MM.1S (cell line): ENCODE data around the gene NDUFV2.
"Not testable (repeated sequence)": the region's sequence is repeated elsewhere in the genome, so short reads cannot be mapped to it uniquely, and the experiment has no call there.

Experiments used
- DNase-seq: peaks from one replicate; pipeline ENCODE4 v3.0.0-alpha.2; 2015
- H2AFZ ChIP-seq: fragments of 300-600 bp; sonication (generic); 2 replicates; pipeline ENCODE4 v1.6.0; 2016; ENCODE audit warnings: antibody characterized with exemption, low read length
- H3F3A ChIP-seq: fragments of 300-600 bp; sonication (generic); 2 replicates; pipeline ENCODE4 v1.6.1; 2016; ENCODE audit warnings: mild to moderate bottlenecking, antibody characterized with exemption, low read length, moderate library complexity, mixed read lengths; ENCODE audit not compliant: insufficient read depth
- H3K27ac ChIP-seq: fragments of 300-600 bp; sonication (generic); 2 replicates; pipeline ENCODE4 v1.5.1; 2016; ENCODE audit warnings: mild to moderate bottlenecking, low read length
- H3K27me3 ChIP-seq: fragments of 300-600 bp; sonication (generic); replicated peaks from 2 replicates; pipeline ENCODE4 v1.6.0; 2016; ENCODE audit warnings: low read length; ENCODE audit not compliant: insufficient read depth
- H3K36me3 ChIP-seq: fragments of 300-600 bp; sonication (generic); replicated peaks from 2 replicates; pipeline ENCODE4 v1.6.1; 2016; ENCODE audit warnings: mild to moderate bottlenecking, low read length, mixed read lengths; ENCODE audit not compliant: insufficient read depth
- H3K4me1 ChIP-seq: fragments of 300-600 bp; sonication (generic); 2 replicates; pipeline ENCODE4 v1.6.1; 2016; ENCODE audit warnings: low read length, mixed read lengths
- H3K4me2 ChIP-seq: fragments of 300-600 bp; sonication (generic); 2 replicates; pipeline ENCODE4 v1.6.0; 2016; ENCODE audit warnings: low read depth, low read length
- H3K4me3 ChIP-seq: fragments of 300-600 bp; sonication (generic); 2 replicates; pipeline ENCODE4 v1.5.1; 2016; ENCODE audit warnings: low read length, mixed read lengths
- H3K79me2 ChIP-seq: fragments of 300-600 bp; sonication (generic); 2 replicates; pipeline ENCODE4 v1.6.1; 2016; ENCODE audit warnings: mixed run types, low read length, mixed read lengths
- H3K9ac ChIP-seq: fragments of 300-600 bp; sonication (generic); 2 replicates; pipeline ENCODE4 v1.6.1; 2016; ENCODE audit warnings: low read length, mixed read lengths
- H3K9me2 ChIP-seq: fragments of 300-600 bp; sonication (generic); replicated peaks from 2 replicates; pipeline ENCODE4 v1.6.1; 2016; ENCODE audit warnings: mild to moderate bottlenecking, low read length, mixed read lengths; ENCODE audit not compliant: insufficient read depth
- H3K9me3 ChIP-seq: fragments of 300-600 bp; sonication (generic); replicated peaks from 2 replicates; pipeline ENCODE4 v1.6.1; 2016; ENCODE audit warnings: mild to moderate bottlenecking, low read length, mixed read lengths; ENCODE audit not compliant: insufficient read depth
- H4K20me1 ChIP-seq: fragments of 300-600 bp; sonication (generic); 2 replicates; pipeline ENCODE4 v1.6.1; 2016; ENCODE audit warnings: mild to moderate bottlenecking, low read length, moderate library complexity, mixed read lengths; ENCODE audit not compliant: insufficient read depth
- CTCF ChIP-seq: fragments of 300-600 bp; sonication (generic); IDR thresholded peaks from 2 replicates; pipeline ENCODE4 v1.5.1; 2016; ENCODE audit warnings: antibody characterized with exemption, low read length, mixed read lengths
- EZH2 ChIP-seq: fragments of 300-600 bp; sonication (generic); optimal IDR thresholded peaks from 2 replicates; pipeline ENCODE3; 2017; ENCODE audit warnings: low read depth, mild to moderate bottlenecking, antibody characterized with exemption, low read length, mixed read lengths
- EZH2phosphoT487 ChIP-seq: fragments of 300-600 bp; sonication (generic); IDR thresholded peaks from 2 replicates; pipeline ENCODE4 v1.6.1; 2018; ENCODE audit warnings: antibody characterized with exemption, low read length

The NDUFV2 gene

DNA sequence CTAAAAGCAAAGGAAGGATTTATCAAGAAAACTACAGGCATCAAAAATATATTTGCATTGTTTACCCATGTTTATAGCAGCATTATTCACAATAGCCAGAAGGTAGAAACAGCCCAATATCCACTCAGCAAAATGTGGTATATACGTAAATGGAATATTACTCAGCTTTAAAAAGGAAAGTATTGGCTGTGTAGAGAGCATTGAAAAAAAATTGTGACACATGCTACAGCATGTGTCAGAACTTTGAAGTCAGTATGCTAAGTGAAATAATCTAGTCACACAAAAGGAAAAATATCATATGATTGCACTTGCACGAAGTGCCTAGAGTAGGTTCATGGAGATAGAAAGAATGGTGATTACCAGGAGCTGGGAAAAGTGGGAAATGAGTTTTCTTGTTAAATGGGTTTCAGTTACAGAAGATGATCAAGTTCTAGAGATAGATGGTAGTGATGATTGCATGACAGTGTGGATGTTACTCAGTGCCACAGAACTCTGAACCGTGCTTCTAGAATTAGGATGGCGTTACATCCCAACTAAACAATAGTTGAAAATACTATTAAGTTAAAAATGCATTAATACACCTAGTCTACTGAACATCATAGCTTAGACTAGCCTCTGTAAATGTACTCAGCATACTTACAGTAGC, 54.2 kb downstream of the NDUFV2 start:
- TF ChIP-seq EZH2phosphoT487 (no peak), CTCF (no peak), EZH2 (no peak)
- Histone ChIP-seq H3K4me2 (peak overlapping the region; percentile 23; the same call in 1 of the 2 replicates), H3F3A (peaks cover 39% of the 10 kb centered on the region), H3K9me3 (no peaks in the 10 kb centered on the region), H3K79me2 (peaks cover 99% of the 10 kb centered on the region), H3K4me1 (peaks cover 58% of the 10 kb centered on the region), H3K27ac (peak overlapping the region; percentile 20; the same call in 1 of the 2 replicates), H3K36me3 (peaks cover 14% of the 10 kb centered on the region), H2AFZ (no peak overlapping the region), H3K27me3 (no peaks in the 10 kb centered on the region), H3K9me2 (no peaks in the 10 kb centered on the region), H3K4me3 (no peak overlapping the region), H4K20me1 (peaks cover 93% of the 10 kb centered on the region), H3K9ac (no peak overlapping the region)
- DNase-seq: no peak

- H2AFZ ChIP-seq: no peak overlapping the region
- peaks cover 14% of the 10 kb centered on the region for H3K36me3 ChIP-seq
- TF ChIP-seq CTCF: no peak
- no peak for TF ChIP-seq EZH2phosphoT487
- peaks cover 93% of the 10 kb centered on the region for H4K20me1 ChIP-seq
- peaks cover 49% of the 10 kb centered on the region for H3K4me1 ChIP-seq
- no peak for DNase-seq
- peaks cover 30% of the 10 kb centered on the region for H3F3A ChIP-seq
- no peaks in the 10 kb centered on the region for H3K9me2 ChIP-seq
- no peaks in the 10 kb centered on the region for H3K9me3 ChIP-seq
- no peak overlapping the region for H3K4me2 ChIP-seq
- H3K4me3 ChIP-seq: no peak overlapping the region
- peaks cover 99% of the 10 kb centered on the region for H3K79me2 ChIP-seq
- H3K27me3 ChIP-seq: no peaks in the 10 kb centered on the region
- H3K27ac ChIP-seq: no peak overlapping the region
- no peak overlapping the region for H3K9ac ChIP-seq
Measured at GRCh38 chr18:9157806-9158205, 55.3 kb downstream of the NDUFV2 start.

GRCh38 chr18:9160014-9160413, 57.5 kb downstream of the NDUFV2 start:
- H3K4me2 ChIP-seq: no peak overlapping the region
- H3K27me3 ChIP-seq: no peaks in the 10 kb centered on the region
- H2AFZ ChIP-seq: no peak overlapping the region
- no peak for DNase-seq
- no peaks in the 10 kb centered on the region for H3K9me2 ChIP-seq
- H3F3A ChIP-seq: peaks cover 20% of the 10 kb centered on the region
- no peaks in the 10 kb centered on the region for H3K9me3 ChIP-seq
- H3K4me1 ChIP-seq: peaks cover 31% of the 10 kb centered on the region
- peaks cover 99% of the 10 kb centered on the region for H3K79me2 ChIP-seq
- no peak overlapping the region for H3K4me3 ChIP-seq
- TF ChIP-seq EZH2phosphoT487 (no peak), EZH2 (no peak), CTCF (no peak)
- peaks cover 93% of the 10 kb centered on the region for H4K20me1 ChIP-seq
- H3K9ac ChIP-seq: no peak overlapping the region
- H3K36me3 ChIP-seq: peaks cover 16% of the 10 kb centered on the region
- no peak overlapping the region for H3K27ac ChIP-seq

GRCh38 chr18:9162663-9163062, 60.2 kb downstream of the NDUFV2 start:
- not testable (repeated sequence) for H3K9me3 ChIP-seq, DNase-seq, H2AFZ ChIP-seq, H3K27ac ChIP-seq, H3K9me2 ChIP-seq, H3K27me3 ChIP-seq, H3K9ac ChIP-seq, H3K4me2 ChIP-seq, H3K4me3 ChIP-seq
- Histone ChIP-seq H4K20me1 (peaks cover 73% of the 10 kb centered on the region), H3K36me3 (peaks cover 16% of the 10 kb centered on the region), H3K79me2 (peaks cover 83% of the 10 kb centered on the region), H3K4me1 (peaks cover 16% of the 10 kb centered on the region; the same call in 1 of the 2 replicates), H3F3A (peaks cover 11% of the 10 kb centered on the region)

GRCh38 chr18:9164149-9164548, 61.6 kb downstream of the NDUFV2 start:
- not testable (repeated sequence) for H3K27ac ChIP-seq
- H3K36me3 ChIP-seq: peaks cover 16% of the 10 kb centered on the region; the same call in 1 of the 2 replicates

More at GRCh38 chr18:9164149-9164548, 61.6 kb downstream of the NDUFV2 start:
- Histone ChIP-seq H3F3A (peaks cover 11% of the 10 kb centered on the region), H3K79me2 (peaks cover 79% of the 10 kb centered on the region), H4K20me1 (peaks cover 58% of the 10 kb centered on the region)
- H3K9ac ChIP-seq, H2AFZ ChIP-seq, H3K4me2 ChIP-seq, DNase-seq, H3K9me2 ChIP-seq, H3K4me3 ChIP-seq, H3K27me3 ChIP-seq, H3K4me1 ChIP-seq, H3K9me3 ChIP-seq: not testable (repeated sequence)
